Measurements from ENCODE around the gene NT5M. TPM values are rescaled to one million over a fixed set of nuclear protein-coding genes. Genes with fewer than 3 reads are reported as not detected.
A peak's percentile ranks its signal among the peaks of the same experiment; 100 is the strongest.

Gene NT5M
- total RNA-seq, 1 experiment from 2014 or later, result 10.8 TPM

- TF ChIP-seq TEAD4 (CRISPR knock-in tag; IDR thresholded peaks at IDR 0.05) (no peak), ZNF232 (CRISPR knock-in tag; IDR thresholded peaks at IDR 0.05) (no peak), JUN (CRISPR knock-in tag; IDR thresholded peaks at IDR 0.05) (no peak)
- H3K27ac Mint-ChIP-seq, result no peak overlapping the region
- DNase-seq (ENCODE audit: low spot score) (no peak), ATAC-seq (peak; percentile 34; the same call in 1 of the 2 replicates)
- H3K4me3 Mint-ChIP-seq, result no peak overlapping the region
- H3K36me3 Mint-ChIP-seq, result peaks cover 3% of the 10 kb centered on the region; the same call in 1 of the 2 replicates
- H3K9me3 Mint-ChIP-seq, result peaks cover 18% of the 10 kb centered on the region
- H3K4me1 Mint-ChIP-seq, result peaks cover 16% of the 10 kb centered on the region
- CTCF ChIA-PET, result interaction anchor here (1.1 to 2.2 kb wide), 6 partner anchors 9 to 204 kb away, joined by 3 to 9 read pairs (median 5); no protein-coding TSS in a partner anchor
- H3K27me3 Mint-ChIP-seq (ENCODE audit: low read depth), result no peaks in the 10 kb centered on the region; the same call in 1 of the 2 replicates
- POLR2A ChIA-PET, result no interaction called here
These were observed 60.6 kb downstream of the NT5M start for GRCh38 chr17:17363638-17364337.

- POLR2A ChIA-PET, result no interaction called here
- peaks cover 14% of the 10 kb centered on the region for H3K9me3 Mint-ChIP-seq
These were observed 61.1 kb downstream of the NT5M start for GRCh38 chr17:17364338-17364667.

GRCh38 chr17:17365476-17366110, 62.4 kb downstream of the NT5M start:
- H3K9me3 Mint-ChIP-seq, result peaks cover 1% of the 10 kb centered on the region
- CTCF ChIA-PET, result interaction anchor here (1.4 to 2.5 kb wide), 8 partner anchors 10 to 204 kb away, joined by 3 to 13 read pairs (median 7); partner anchors contain the start of gene RASD1
- peaks cover 16% of the 10 kb centered on the region for H3K4me1 Mint-ChIP-seq
- H3K27me3 Mint-ChIP-seq (ENCODE audit: low read depth), result no peaks in the 10 kb centered on the region; the same call in 1 of the 2 replicates
- POLR2A ChIA-PET, result interaction anchor here (0.6 kb wide), 1 partner anchor 13 kb away, joined by 3 read pairs; no protein-coding TSS in a partner anchor
- H3K36me3 Mint-ChIP-seq, result no peaks in the 10 kb centered on the region; the same call in 1 of the 2 replicates
- no peak for DNase-seq (ENCODE audit: low spot score)
- no peak overlapping the region for H3K27ac Mint-ChIP-seq
- ATAC-seq, result no peak
- no peak overlapping the region for H3K4me3 Mint-ChIP-seq
- TF ChIP-seq USF2 (CRISPR knock-in tag; IDR thresholded peaks at IDR 0.05) (no peak), ZNF281 (CRISPR knock-in tag; IDR thresholded peaks at IDR 0.05) (no peak), CDX4 (CRISPR knock-in tag; IDR thresholded peaks at IDR 0.05; ENCODE audit: borderline replicate concordance) (no peak), ZNF219 (CRISPR knock-in tag; IDR thresholded peaks at IDR 0.05; ENCODE audit: borderline replicate concordance) (no peak), ZNF263 (CRISPR knock-in tag; IDR thresholded peaks at IDR 0.05; ENCODE audit: low read depth) (no peak)

More at GRCh38 chr17:17364338-17364667, 61.1 kb downstream of the NT5M start:
- Mint-ChIP-seq H3K36me3 (peaks cover 3% of the 10 kb centered on the region; the same call in 1 of the 2 replicates), H3K27ac (no peak overlapping the region), H3K27me3 (ENCODE audit: low read depth) (no peaks in the 10 kb centered on the region; the same call in 1 of the 2 replicates), H3K4me3 (no peak overlapping the region), H3K4me1 (peaks cover 16% of the 10 kb centered on the region)
- CTCF ChIA-PET, result interaction anchor here (1.0 to 2.2 kb wide), 7 partner anchors 9 to 205 kb away, joined by 3 to 9 read pairs (median 4); no protein-coding TSS in a partner anchor
- TF ChIP-seq SOX15 (CRISPR knock-in tag; IDR thresholded peaks at IDR 0.05) (no peak), NFE2L1 (CRISPR knock-in tag; IDR thresholded peaks at IDR 0.05) (no peak), GABPB1 (CRISPR knock-in tag; IDR thresholded peaks at IDR 0.05) (no peak), ZNF512 (CRISPR knock-in tag; IDR thresholded peaks at IDR 0.05; ENCODE audit: borderline replicate concordance) (no peak)
- ATAC-seq (no peak), DNase-seq (ENCODE audit: low spot score) (no peak)
